ENCODE measurements around the gene GRAMD2A.

The GRAMD2A gene

GRCh38 chr15:72220687-72221086 lies 23.1 kb upstream of the GRAMD2A start:
- Histone ChIP-seq H3K27me3 (ENCODE audit: control insufficient read depth, insufficient read depth, low read length) (no peaks in the 10 kb centered on the region), H3K4me3 (ENCODE audit: low read length) (no peak overlapping the region), H3K27ac (ENCODE audit: low read length) (no peak overlapping the region), H3K9me3 (ENCODE audit: control insufficient read depth, insufficient read depth, low read length) (no peaks in the 10 kb centered on the region), H3K4me1 (ENCODE audit: control insufficient read depth, insufficient read depth, low read length) (no peaks in the 10 kb centered on the region), H3K36me3 (ENCODE audit: control insufficient read depth, insufficient read depth, low read length) (peaks cover 43% of the 10 kb centered on the region)
- DNase-seq (ENCODE audit: low read depth, low spot score): no peak
- no CpG with 5 or more reads among the region's 1 CpG for WGBS (ENCODE audit: insufficient coverage, insufficient read length)

GRCh38 chr15:72217216-72217615 lies 19.6 kb upstream of the GRAMD2A start:
- Histone ChIP-seq H3K9me3 (ENCODE audit: control insufficient read depth, insufficient read depth, low read length) (no peaks in the 10 kb centered on the region), H3K27me3 (ENCODE audit: control insufficient read depth, insufficient read depth, low read length) (no peaks in the 10 kb centered on the region), H3K4me3 (ENCODE audit: low read length) (no peak overlapping the region), H3K27ac (ENCODE audit: low read length) (no peak overlapping the region), H3K4me1 (ENCODE audit: control insufficient read depth, insufficient read depth, low read length) (no peaks in the 10 kb centered on the region), H3K36me3 (ENCODE audit: control insufficient read depth, insufficient read depth, low read length) (peaks cover 36% of the 10 kb centered on the region)
- no peak for DNase-seq (ENCODE audit: low read depth, low spot score)
- WGBS (ENCODE audit: insufficient coverage, insufficient read length): no CpG with 5 or more reads among the region's 4 CpGs

GRCh38 chr15:72216079-72216478 lies 18.5 kb upstream of the GRAMD2A start:
- peaks cover 42% of the 10 kb centered on the region for H3K36me3 ChIP-seq (ENCODE audit: control insufficient read depth, insufficient read depth, low read length)
- DNase-seq (ENCODE audit: low read depth, low spot score): no peak
- no peaks in the 10 kb centered on the region for H3K4me1 ChIP-seq (ENCODE audit: control insufficient read depth, insufficient read depth, low read length)
- no peak overlapping the region for H3K4me3 ChIP-seq (ENCODE audit: low read length)
- WGBS (ENCODE audit: insufficient coverage, insufficient read length): no CpG with 5 or more reads among the region's 1 CpG
- no peak overlapping the region for H3K27ac ChIP-seq (ENCODE audit: low read length)
- no peaks in the 10 kb centered on the region for H3K9me3 ChIP-seq (ENCODE audit: control insufficient read depth, insufficient read depth, low read length)
- no peaks in the 10 kb centered on the region for H3K27me3 ChIP-seq (ENCODE audit: control insufficient read depth, insufficient read depth, low read length)

- no peaks in the 10 kb centered on the region for H3K27me3 ChIP-seq (ENCODE audit: control insufficient read depth, insufficient read depth, low read length)
- H3K4me1 ChIP-seq (ENCODE audit: control insufficient read depth, insufficient read depth, low read length): no peaks in the 10 kb centered on the region
- no peak overlapping the region for H3K27ac ChIP-seq (ENCODE audit: low read length)
- H3K36me3 ChIP-seq (ENCODE audit: control insufficient read depth, insufficient read depth, low read length): peaks cover 74% of the 10 kb centered on the region
- no peaks in the 10 kb centered on the region for H3K9me3 ChIP-seq (ENCODE audit: control insufficient read depth, insufficient read depth, low read length)
- DNase-seq (ENCODE audit: low read depth, low spot score): no peak
- H3K4me3 ChIP-seq (ENCODE audit: low read length): no peak overlapping the region
Observed at GRCh38 chr15:72207558-72208085, 10.0 kb upstream of the GRAMD2A start.

- no peak for DNase-seq (ENCODE audit: low read depth, low spot score)
- H3K4me1 ChIP-seq (ENCODE audit: control insufficient read depth, insufficient read depth, low read length): no peaks in the 10 kb centered on the region
- no CpG with 5 or more reads among the region's 5 CpGs for WGBS (ENCODE audit: insufficient coverage, insufficient read length)
- H3K9me3 ChIP-seq (ENCODE audit: control insufficient read depth, insufficient read depth, low read length): no peaks in the 10 kb centered on the region
- no peak overlapping the region for H3K4me3 ChIP-seq (ENCODE audit: low read length)
- H3K36me3 ChIP-seq (ENCODE audit: control insufficient read depth, insufficient read depth, low read length): peaks cover 77% of the 10 kb centered on the region
- no peaks in the 10 kb centered on the region for H3K27me3 ChIP-seq (ENCODE audit: control insufficient read depth, insufficient read depth, low read length)
- no peak overlapping the region for H3K27ac ChIP-seq (ENCODE audit: low read length)
Observed at GRCh38 chr15:72206677-72207000, 9.1 kb upstream of the GRAMD2A start.

GRCh38 chr15:72205896-72206676 lies 8.5 kb upstream of the GRAMD2A start:
- Histone ChIP-seq H3K4me1 (ENCODE audit: control insufficient read depth, insufficient read depth, low read length) (no peaks in the 10 kb centered on the region), H3K9me3 (ENCODE audit: control insufficient read depth, insufficient read depth, low read length) (no peaks in the 10 kb centered on the region), H3K36me3 (ENCODE audit: control insufficient read depth, insufficient read depth, low read length) (peaks cover 81% of the 10 kb centered on the region), H3K27me3 (ENCODE audit: control insufficient read depth, insufficient read depth, low read length) (no peaks in the 10 kb centered on the region), H3K4me3 (ENCODE audit: low read length) (no peak overlapping the region), H3K27ac (ENCODE audit: low read length) (no peak overlapping the region)
- DNase-seq (ENCODE audit: low read depth, low spot score): no peak
- no CpG with 5 or more reads among the region's 10 CpGs for WGBS (ENCODE audit: insufficient coverage, insufficient read length)

- DNase-seq (ENCODE audit: low read depth, low spot score): no peak
- WGBS (ENCODE audit: insufficient coverage, insufficient read length): no CpG with 5 or more reads among the region's 2 CpGs
- no peaks in the 10 kb centered on the region for H3K4me1 ChIP-seq (ENCODE audit: control insufficient read depth, insufficient read depth, low read length)
Observed at GRCh38 chr15:72205273-72205672, 7.7 kb upstream of the GRAMD2A start.

GRCh38 chr15:72203507-72203837 lies 5.9 kb upstream of the GRAMD2A start:
- H3K36me3 ChIP-seq (ENCODE audit: control insufficient read depth, insufficient read depth, low read length): peaks cover 86% of the 10 kb centered on the region
- H3K27me3 ChIP-seq (ENCODE audit: control insufficient read depth, insufficient read depth, low read length): no peaks in the 10 kb centered on the region
- no CpG with 5 or more reads among the region's 5 CpGs for WGBS (ENCODE audit: insufficient coverage, insufficient read length)
- no peak for DNase-seq (ENCODE audit: low read depth, low spot score)
- no peaks in the 10 kb centered on the region for H3K9me3 ChIP-seq (ENCODE audit: control insufficient read depth, insufficient read depth, low read length)
- no peaks in the 10 kb centered on the region for H3K4me1 ChIP-seq (ENCODE audit: control insufficient read depth, insufficient read depth, low read length)
- no peak overlapping the region for H3K4me3 ChIP-seq (ENCODE audit: low read length)
- H3K27ac ChIP-seq (ENCODE audit: low read length): no peak overlapping the region

More at GRCh38 chr15:72205273-72205672, 7.7 kb upstream of the GRAMD2A start:
- H3K9me3 ChIP-seq (ENCODE audit: control insufficient read depth, insufficient read depth, low read length): no peaks in the 10 kb centered on the region
- H3K27me3 ChIP-seq (ENCODE audit: control insufficient read depth, insufficient read depth, low read length): no peaks in the 10 kb centered on the region
- no peak overlapping the region for H3K4me3 ChIP-seq (ENCODE audit: low read length)
- H3K27ac ChIP-seq (ENCODE audit: low read length): no peak overlapping the region
- peaks cover 83% of the 10 kb centered on the region for H3K36me3 ChIP-seq (ENCODE audit: control insufficient read depth, insufficient read depth, low read length)

- no peaks in the 10 kb centered on the region for H3K27me3 ChIP-seq (ENCODE audit: control insufficient read depth, insufficient read depth, low read length)
- H3K36me3 ChIP-seq (ENCODE audit: control insufficient read depth, insufficient read depth, low read length): peaks cover 83% of the 10 kb centered on the region
- WGBS (ENCODE audit: insufficient coverage, insufficient read length): no CpG with 5 or more reads among the region's 8 CpGs
- no peak overlapping the region for H3K4me3 ChIP-seq (ENCODE audit: low read length)
- no peaks in the 10 kb centered on the region for H3K4me1 ChIP-seq (ENCODE audit: control insufficient read depth, insufficient read depth, low read length)
- DNase-seq (ENCODE audit: low read depth, low spot score): no peak
- H3K27ac ChIP-seq (ENCODE audit: low read length): no peak overlapping the region
- no peaks in the 10 kb centered on the region for H3K9me3 ChIP-seq (ENCODE audit: control insufficient read depth, insufficient read depth, low read length)
Observed at GRCh38 chr15:72202801-72203506, 5.4 kb upstream of the GRAMD2A start.

- Histone ChIP-seq H3K27ac (ENCODE audit: low read length) (no peak overlapping the region), H3K4me1 (ENCODE audit: control insufficient read depth, insufficient read depth, low read length) (no peaks in the 10 kb centered on the region), H3K27me3 (ENCODE audit: control insufficient read depth, insufficient read depth, low read length) (no peaks in the 10 kb centered on the region), H3K9me3 (ENCODE audit: control insufficient read depth, insufficient read depth, low read length) (no peaks in the 10 kb centered on the region), H3K4me3 (ENCODE audit: low read length) (no peak overlapping the region), H3K36me3 (ENCODE audit: control insufficient read depth, insufficient read depth, low read length) (peaks cover 77% of the 10 kb centered on the region)
- WGBS (ENCODE audit: insufficient coverage, insufficient read length): no CpG with 5 or more reads among the region's 13 CpGs
- DNase-seq (ENCODE audit: low read depth, low spot score): no peak
Observed at GRCh38 chr15:72202302-72202701, 4.7 kb upstream of the GRAMD2A start.
